Measurements from ENCODE around the gene MMAB. TPM values are rescaled to one million over a fixed set of nuclear protein-coding genes. Genes with fewer than 3 reads are reported as not detected.

Gene MMAB
- total and polyA plus RNA-seq, 7 experiments from 2014 or later = 13.5 to 43.3 (median 23.6) TPM

GRCh38 chr12:109592905-109593272 is 19.6 kb upstream of the MMAB start:
- POLR2A ChIA-PET = no interaction called here
- Histone ChIP-seq H3K27me3 (ENCODE audit: control insufficient read depth in 2 of 2, insufficient read depth in 2 of 2, low read length in 2 of 2) (no peaks in the 10 kb centered on the region), H3K36me3 (ENCODE audit: control insufficient read depth in 2 of 3, insufficient read depth in 3 of 3, low read length in 3 of 3) (peaks cover 0 to 38% (median 3%) of the 10 kb centered on the region in 3 experiments), H3K4me3 (ENCODE audit: low read length) (no peak overlapping the region), H3K9me3 (ENCODE audit: control insufficient read depth in 2 of 3, low read length in 3 of 3) (no peaks in the 10 kb centered on the region), H3K27ac (ENCODE audit: low read depth, low read length) (no peak overlapping the region), H3K4me1 (ENCODE audit: control insufficient read depth in 2 of 2, insufficient read depth in 2 of 2, low read length in 2 of 2) (peaks cover 5 to 7% of the 10 kb centered on the region in 2 donors)
- ATAC-seq (no peak), DNase-seq (no peak)
- Mint-ChIP-seq H3K4me3 (no peak overlapping the region), H3K9me3 (no peaks in the 10 kb centered on the region), H3K27me3 (no peaks in the 10 kb centered on the region), H3K27ac (no peak overlapping the region), H3K4me1 (peaks cover 8 to 30% (median 22%) of the 10 kb centered on the region in 7 donors), H3K36me3 (peaks cover 0 to 19% (median 4%) of the 10 kb centered on the region in 5 donors)
- CTCF ChIA-PET = no interaction called here
- intact Hi-C loops (cut with micrococcal nuclease) = no loop called here

GRCh38 chr12:109592195-109592904 is 19.0 kb upstream of the MMAB start:
- no peaks in the 10 kb centered on the region for H3K27me3 ChIP-seq (ENCODE audit: control insufficient read depth in 2 of 2, insufficient read depth in 2 of 2, low read length in 2 of 2)
- Mint-ChIP-seq H3K9me3 (no peaks in the 10 kb centered on the region), H3K36me3 (peaks cover 0 to 23% (median 4%) of the 10 kb centered on the region in 5 donors), H3K4me3 (no peak overlapping the region), H3K4me1 (peaks cover 8 to 26% (median 17%) of the 10 kb centered on the region in 7 donors), H3K27ac (no peak overlapping the region), H3K27me3 (no peaks in the 10 kb centered on the region)
- POLR2A ChIA-PET = no interaction called here
- no peaks in the 10 kb centered on the region for H3K9me3 ChIP-seq (ENCODE audit: control insufficient read depth in 2 of 3, low read length in 3 of 3)
- H3K4me3 ChIP-seq (ENCODE audit: low read length) = no peak overlapping the region
- H3K4me1 ChIP-seq (ENCODE audit: control insufficient read depth in 2 of 2, insufficient read depth in 2 of 2, low read length in 2 of 2) = peaks cover 5% of the 10 kb centered on the region in 2 donors
- intact Hi-C loops (cut with micrococcal nuclease) = no loop called here
- CTCF ChIA-PET = no interaction called here
- ATAC-seq = no peak
- peaks cover 0 to 43% (median 3%) of the 10 kb centered on the region in 3 experiments for H3K36me3 ChIP-seq (ENCODE audit: control insufficient read depth in 2 of 3, insufficient read depth in 3 of 3, low read length in 3 of 3)
- H3K27ac ChIP-seq (ENCODE audit: low read depth, low read length) = no peak overlapping the region
- DNase-seq = no peak

- intact Hi-C loops (cut with micrococcal nuclease) = no loop called here
- POLR2A ChIA-PET = no interaction called here
Measured at GRCh38 chr12:109591041-109591440, 17.7 kb upstream of the MMAB start.

GRCh38 chr12:109590566-109590965 is 17.3 kb upstream of the MMAB start:
- Histone ChIP-seq H3K27me3 (ENCODE audit: control insufficient read depth in 2 of 2, insufficient read depth in 2 of 2, low read length in 2 of 2) (no peaks in the 10 kb centered on the region), H3K4me3 (ENCODE audit: low read length) (no peak overlapping the region), H3K4me1 (ENCODE audit: control insufficient read depth in 2 of 2, insufficient read depth in 2 of 2, low read length in 2 of 2) (peaks cover 5% of the 10 kb centered on the region in 2 donors), H3K9me3 (ENCODE audit: control insufficient read depth in 2 of 3, low read length in 3 of 3) (no peaks in the 10 kb centered on the region), H3K36me3 (ENCODE audit: control insufficient read depth in 2 of 3, insufficient read depth in 3 of 3, low read length in 3 of 3) (peaks cover 0 to 56% (median 7%) of the 10 kb centered on the region in 3 experiments), H3K27ac (ENCODE audit: low read depth, low read length) (no peak overlapping the region)
- ChIA-PET POLR2A (no interaction called here), CTCF (no interaction called here)
- DNase-seq (no peak), ATAC-seq (no peak)
- intact Hi-C loops (cut with micrococcal nuclease) = no loop called here
- Mint-ChIP-seq H3K4me3 (no peak overlapping the region), H3K36me3 (peaks cover 0 to 31% (median 4%) of the 10 kb centered on the region in 5 donors), H3K27ac (no peak overlapping the region), H3K4me1 (peaks cover 5 to 18% (median 14%) of the 10 kb centered on the region in 7 donors), H3K27me3 (no peaks in the 10 kb centered on the region), H3K9me3 (no peaks in the 10 kb centered on the region)

More at GRCh38 chr12:109591041-109591440, 17.7 kb upstream of the MMAB start:
- H3K27ac Mint-ChIP-seq = peak overlapping the region in 1 of 9 donors; percentile 77
- H3K9me3 ChIP-seq (ENCODE audit: control insufficient read depth in 2 of 3, low read length in 3 of 3) = no peaks in the 10 kb centered on the region
- CTCF ChIA-PET = no interaction called here
- no peak overlapping the region for H3K4me3 ChIP-seq (ENCODE audit: low read length)
- peaks cover 5% of the 10 kb centered on the region in 2 donors for H3K4me1 ChIP-seq (ENCODE audit: control insufficient read depth in 2 of 2, insufficient read depth in 2 of 2, low read length in 2 of 2)
- no peaks in the 10 kb centered on the region for H3K27me3 ChIP-seq (ENCODE audit: control insufficient read depth in 2 of 2, insufficient read depth in 2 of 2, low read length in 2 of 2)
- no peaks in the 10 kb centered on the region for H3K9me3 Mint-ChIP-seq
- H3K4me1 Mint-ChIP-seq = peaks cover 8 to 22% (median 17%) of the 10 kb centered on the region in 7 donors
- no peak overlapping the region for H3K27ac ChIP-seq (ENCODE audit: low read depth, low read length)
- DNase-seq (no peak), ATAC-seq (no peak)
- peaks cover 0 to 56% (median 7%) of the 10 kb centered on the region in 3 experiments for H3K36me3 ChIP-seq (ENCODE audit: control insufficient read depth in 2 of 3, insufficient read depth in 3 of 3, low read length in 3 of 3)
- peaks cover 0 to 31% (median 4%) of the 10 kb centered on the region in 5 donors for H3K36me3 Mint-ChIP-seq
- H3K27me3 Mint-ChIP-seq = no peaks in the 10 kb centered on the region
- H3K4me3 Mint-ChIP-seq = no peak overlapping the region

GRCh38 chr12:109589691-109590245 is 16.5 kb upstream of the MMAB start:
- intact Hi-C loops (cut with micrococcal nuclease) = no loop called here
- Histone ChIP-seq H3K27ac (ENCODE audit: low read depth, low read length) (no peak overlapping the region), H3K4me1 (ENCODE audit: control insufficient read depth in 2 of 2, insufficient read depth in 2 of 2, low read length in 2 of 2) (peaks cover 0 to 2% of the 10 kb centered on the region in 2 donors), H3K36me3 (ENCODE audit: control insufficient read depth in 2 of 3, insufficient read depth in 3 of 3, low read length in 3 of 3) (peaks cover 0 to 56% (median 7%) of the 10 kb centered on the region in 3 experiments), H3K27me3 (ENCODE audit: control insufficient read depth in 2 of 2, insufficient read depth in 2 of 2, low read length in 2 of 2) (no peaks in the 10 kb centered on the region), H3K4me3 (ENCODE audit: low read length) (no peak overlapping the region), H3K9me3 (ENCODE audit: control insufficient read depth in 2 of 3, low read length in 3 of 3) (no peaks in the 10 kb centered on the region)
- ATAC-seq (no peak), DNase-seq (no peak)
- Mint-ChIP-seq H3K36me3 (peaks cover 0 to 35% (median 4%) of the 10 kb centered on the region in 5 donors), H3K4me1 (peaks cover 0 to 10% (median 6%) of the 10 kb centered on the region in 7 donors), H3K27me3 (no peaks in the 10 kb centered on the region), H3K27ac (no peak overlapping the region), H3K9me3 (no peaks in the 10 kb centered on the region), H3K4me3 (no peak overlapping the region)
- ChIA-PET CTCF (no interaction called here), POLR2A (no interaction called here)

GRCh38 chr12:109589240-109589590 is 15.9 kb upstream of the MMAB start:
- ATAC-seq (no peak), DNase-seq (no peak)
- CTCF ChIA-PET = no interaction called here
- intact Hi-C loops (cut with micrococcal nuclease) = no loop called here
- Mint-ChIP-seq H3K36me3 (peaks cover 0 to 35% (median 4%) of the 10 kb centered on the region in 5 donors), H3K27ac (no peak overlapping the region), H3K4me3 (no peak overlapping the region), H3K9me3 (no peaks in the 10 kb centered on the region), H3K27me3 (no peaks in the 10 kb centered on the region), H3K4me1 (peaks cover 0 to 4% (median under 1%) of the 10 kb centered on the region in 7 donors)
- Histone ChIP-seq H3K36me3 (ENCODE audit: control insufficient read depth in 2 of 3, insufficient read depth in 3 of 3, low read length in 3 of 3) (peaks cover 0 to 58% (median 7%) of the 10 kb centered on the region in 3 experiments), H3K4me3 (ENCODE audit: low read length) (no peak overlapping the region), H3K4me1 (ENCODE audit: control insufficient read depth in 2 of 2, insufficient read depth in 2 of 2, low read length in 2 of 2) (no peaks in the 10 kb centered on the region), H3K9me3 (ENCODE audit: control insufficient read depth in 2 of 3, low read length in 3 of 3) (no peaks in the 10 kb centered on the region), H3K27me3 (ENCODE audit: control insufficient read depth in 2 of 2, insufficient read depth in 2 of 2, low read length in 2 of 2) (no peaks in the 10 kb centered on the region), H3K27ac (ENCODE audit: low read depth, low read length) (no peak overlapping the region)
- POLR2A ChIA-PET = no interaction called here
